GM19099 (cell line): ENCODE measurements around the gene TYMS.

Experiments
- POLR2A ChIP-seq: IDR thresholded peaks from 3 replicates; pipeline ENCODE4 v1.6.1; 2011; ENCODE audit warnings: low read depth; ENCODE audit not compliant: insufficient read length; ENCODE audit errors: extremely low read depth

TYMS gene

DNA sequence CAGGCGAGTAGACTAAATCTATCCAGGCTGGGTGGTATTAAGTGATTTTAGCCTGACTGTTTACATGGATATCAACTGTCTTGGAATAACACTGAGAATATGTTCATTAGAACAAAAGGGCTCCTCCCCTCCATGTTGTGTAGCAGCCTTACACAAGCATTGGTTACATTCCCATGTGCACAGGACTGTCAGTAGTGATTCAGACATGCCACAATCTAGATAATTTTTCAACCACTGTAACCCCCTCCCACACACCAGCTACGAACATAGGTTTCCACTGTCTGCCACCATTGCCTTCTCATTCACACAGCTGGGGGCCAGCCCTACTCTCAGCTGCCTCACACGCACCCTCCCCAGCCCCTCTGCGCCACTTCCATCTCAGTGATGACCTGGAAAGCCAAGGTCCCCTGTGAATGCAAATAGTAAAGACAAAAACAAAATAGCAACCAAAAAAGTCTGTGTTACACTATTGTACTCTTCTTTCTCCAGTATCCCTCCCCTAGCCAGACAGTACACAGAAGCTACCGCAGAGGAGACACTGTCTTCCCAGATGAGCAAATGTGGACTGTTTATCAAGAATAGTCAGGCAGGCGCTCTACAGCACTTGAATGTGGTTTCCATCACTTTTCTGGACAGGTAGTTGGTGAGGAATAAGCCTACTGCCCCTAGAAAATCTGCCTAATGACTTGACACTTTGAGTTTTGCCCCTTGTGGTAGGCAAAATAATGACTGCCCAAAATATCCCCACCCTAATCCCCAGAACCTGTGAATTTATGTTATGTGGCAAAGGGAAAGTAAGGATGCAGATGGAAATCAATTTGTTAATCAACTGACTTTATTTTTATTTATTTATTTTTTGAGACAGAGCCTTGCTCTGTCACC, 27.9 kb upstream of the TYMS start:
- no peak for TF ChIP-seq POLR2A

DNA sequence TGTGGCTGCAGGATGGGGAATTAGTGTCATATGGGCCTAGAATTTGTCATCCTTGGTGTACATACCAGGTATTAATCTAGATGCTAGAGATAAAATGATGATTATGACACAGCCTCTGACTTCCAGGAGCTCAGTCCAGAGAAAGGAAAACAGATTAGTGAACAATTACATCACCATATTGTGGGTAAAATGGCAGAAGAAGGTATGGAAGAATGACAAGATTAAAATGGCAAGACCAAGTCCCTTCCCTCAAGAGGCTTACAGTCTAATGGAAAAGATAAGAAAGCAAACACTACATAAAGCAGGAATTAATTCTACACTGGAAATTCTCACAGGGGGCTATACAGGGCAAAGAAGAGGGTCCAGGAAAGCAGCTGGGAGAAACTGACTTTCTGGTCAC, 25.9 kb upstream of the TYMS start:
- TF ChIP-seq POLR2A, result no peak

- TF ChIP-seq POLR2A, result no peak
Observed at GRCh38 chr18:634551-635045, 22.9 kb upstream of the TYMS start.

- no peak for TF ChIP-seq POLR2A
Observed at GRCh38 chr18:635171-635570, 22.3 kb upstream of the TYMS start.

- TF ChIP-seq POLR2A, result no peak
Observed at GRCh38 chr18:641224-641623, 16.2 kb upstream of the TYMS start.

DNA sequence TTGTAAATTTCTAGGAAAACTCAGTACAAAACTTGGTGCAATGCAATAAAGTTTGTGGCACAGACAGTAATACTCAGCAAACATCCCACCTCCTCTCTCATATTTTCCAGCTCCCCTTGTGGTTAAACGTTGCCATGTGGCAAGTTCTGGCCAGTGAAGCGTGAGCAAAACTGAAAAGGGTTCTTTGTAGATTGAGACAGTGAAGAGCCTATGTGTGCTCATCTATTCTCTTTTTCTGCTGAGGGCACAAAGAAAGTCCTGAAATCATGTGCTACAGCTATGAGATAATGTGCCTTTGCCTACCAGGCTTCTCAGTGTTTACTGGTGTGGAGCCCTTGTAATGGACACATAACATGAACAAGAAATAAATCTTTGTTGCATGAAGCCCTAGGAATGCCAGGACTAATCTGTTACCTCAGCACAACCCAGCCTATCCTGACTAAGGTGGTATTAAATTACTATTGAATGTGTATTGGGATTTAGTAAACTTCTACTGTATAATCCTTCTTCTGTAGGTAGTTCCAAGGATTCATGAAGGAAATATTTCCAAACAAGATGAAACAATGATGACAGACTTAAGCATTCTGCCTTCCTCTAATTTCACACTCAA, 13.0 kb upstream of the TYMS start:
- no peak for TF ChIP-seq POLR2A

DNA sequence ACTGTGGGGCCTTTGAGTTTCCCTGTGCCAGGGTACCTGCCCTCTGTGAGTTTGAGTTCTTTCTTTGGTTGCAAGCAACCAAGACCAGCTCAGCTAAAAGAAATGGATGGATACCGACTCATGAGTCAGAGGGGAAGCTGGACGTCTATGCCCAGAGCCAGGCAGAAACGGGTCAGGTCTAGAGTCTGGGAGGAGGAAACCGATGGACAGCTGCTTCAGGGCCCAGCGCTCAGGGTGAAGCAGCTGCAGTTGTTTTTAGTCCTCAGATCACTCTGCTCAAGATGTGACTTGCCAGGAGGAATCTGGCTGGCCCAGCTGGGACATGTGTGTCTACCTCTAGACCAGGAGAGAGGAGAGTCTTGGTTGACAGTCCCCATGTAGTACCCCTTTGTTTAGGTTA, 10.1 kb upstream of the TYMS start:
- TF ChIP-seq POLR2A, result no peak

DNA sequence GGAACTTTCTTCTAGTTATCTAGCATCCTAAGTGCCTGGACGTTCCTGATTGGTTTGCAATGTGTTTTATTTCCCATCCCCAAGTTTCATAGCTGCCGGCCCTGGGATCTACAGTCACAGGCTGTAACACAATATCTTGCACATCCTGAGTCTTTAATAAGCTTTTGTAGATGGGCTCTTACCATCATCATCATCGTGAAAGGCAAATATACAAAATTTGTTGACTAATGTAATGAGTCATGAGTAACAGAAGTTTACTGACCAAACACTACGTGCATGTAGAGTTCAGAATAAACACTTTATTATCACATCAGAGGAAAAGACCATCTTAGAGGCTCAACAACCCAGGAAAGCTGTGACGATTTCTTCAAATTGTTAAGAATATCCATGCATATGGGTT, 8.1 kb upstream of the TYMS start:
- no peak for TF ChIP-seq POLR2A

DNA sequence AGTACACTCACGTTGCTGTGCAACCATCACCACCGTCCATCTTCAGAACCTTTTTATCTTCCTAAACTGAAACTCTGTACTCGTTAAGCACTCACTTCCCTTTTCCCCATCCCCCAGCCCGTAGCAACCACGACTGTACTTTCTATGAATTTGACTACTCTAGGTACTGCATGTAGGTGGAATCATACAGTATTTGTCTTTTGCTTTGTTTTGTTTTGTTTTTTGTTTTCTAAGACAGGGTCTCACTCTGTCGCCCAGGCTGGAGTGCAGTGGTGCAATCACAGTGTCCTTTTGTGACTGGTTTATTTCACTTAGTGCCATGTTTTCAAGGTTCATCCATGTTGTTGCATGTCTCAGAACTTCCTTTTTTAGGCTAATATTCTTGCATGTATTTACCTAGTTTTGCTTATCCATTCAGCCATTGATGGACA, 7.0 kb upstream of the TYMS start:
- TF ChIP-seq POLR2A, result no peak

- no peak for TF ChIP-seq POLR2A
Observed at GRCh38 chr18:652131-652530, 5.3 kb upstream of the TYMS start.

GRCh38 chr18:653512-653911, 3.9 kb upstream of the TYMS start:
- no peak for TF ChIP-seq POLR2A

- no peak for TF ChIP-seq POLR2A
Observed at GRCh38 chr18:654601-655000, 2.9 kb upstream of the TYMS start.

GRCh38 chr18:655445-655844, 2.0 kb upstream of the TYMS start:
- TF ChIP-seq POLR2A, result no peak

- peak; percentile 78 for TF ChIP-seq POLR2A
Observed at GRCh38 chr18:658001-658946, 821 bp downstream of the TYMS start.

- no peak for TF ChIP-seq POLR2A
Observed at GRCh38 chr18:658947-659533, 1.6 kb downstream of the TYMS start.
